Activated naive CD4-positive, alpha-beta T cell treated with anti-CD3 and anti-CD28 coated beads for 36 hours (primary cell): Measurements from ENCODE around the gene RAB3GAP2. TPM values are rescaled to one million over a fixed set of nuclear protein-coding genes. Genes with fewer than 3 reads are reported as not detected.
"Not testable (repeated sequence)": the region's sequence is repeated elsewhere in the genome, so short reads cannot be mapped to it uniquely, and the experiment has no call there.

Experiments used
- CTCF ChIA-PET: fragments of 350-600 bp; sonication (Branson Sonifier 250); formaldehyde crosslinking; loops from one replicate; lab custom pipeline; 2021; ENCODE audit warnings: antibody characterized with exemption; lab: Charles Lee
- DNase-seq: peaks from one replicate; pipeline ENCODE4 v3.0.0-alpha.2; 2020
- H3K27ac Mint-ChIP-seq: one replicate; pipeline ENCODE4 v1.8.0; 2021; ENCODE audit warnings: mild to moderate bottlenecking, mixed read lengths
- H3K27me3 Mint-ChIP-seq: one replicate; pipeline ENCODE4 v1.8.0; 2021; ENCODE audit warnings: low read depth, mixed read lengths
- H3K36me3 Mint-ChIP-seq: one replicate; pipeline ENCODE4 v1.8.0; 2021; ENCODE audit warnings: low read depth, mixed read lengths
- H3K4me1 Mint-ChIP-seq: one replicate; pipeline ENCODE4 v1.8.0; 2021; ENCODE audit warnings: low read depth, mixed read lengths
- H3K4me3 Mint-ChIP-seq: one replicate; pipeline ENCODE4 v1.8.0; 2021; ENCODE audit warnings: mild to moderate bottlenecking, moderate library complexity, mixed read lengths
- H3K9me3 Mint-ChIP-seq: one replicate; pipeline ENCODE4 v1.8.0; 2021; ENCODE audit warnings: mixed read lengths
- intact Hi-C: fragments of 100-400 bp; cut with micrococcal nuclease; formaldehyde crosslinking; loops from one replicate; pipeline ENCODE4 v1.15.1; 2023
- total RNA-seq, 2 experiments: library from RNA; stranded (reverse); gene quantifications; one replicate each; pipeline ENCODE4 v1.2.3, GENCODE V29; 2021

The RAB3GAP2 gene, protein sequence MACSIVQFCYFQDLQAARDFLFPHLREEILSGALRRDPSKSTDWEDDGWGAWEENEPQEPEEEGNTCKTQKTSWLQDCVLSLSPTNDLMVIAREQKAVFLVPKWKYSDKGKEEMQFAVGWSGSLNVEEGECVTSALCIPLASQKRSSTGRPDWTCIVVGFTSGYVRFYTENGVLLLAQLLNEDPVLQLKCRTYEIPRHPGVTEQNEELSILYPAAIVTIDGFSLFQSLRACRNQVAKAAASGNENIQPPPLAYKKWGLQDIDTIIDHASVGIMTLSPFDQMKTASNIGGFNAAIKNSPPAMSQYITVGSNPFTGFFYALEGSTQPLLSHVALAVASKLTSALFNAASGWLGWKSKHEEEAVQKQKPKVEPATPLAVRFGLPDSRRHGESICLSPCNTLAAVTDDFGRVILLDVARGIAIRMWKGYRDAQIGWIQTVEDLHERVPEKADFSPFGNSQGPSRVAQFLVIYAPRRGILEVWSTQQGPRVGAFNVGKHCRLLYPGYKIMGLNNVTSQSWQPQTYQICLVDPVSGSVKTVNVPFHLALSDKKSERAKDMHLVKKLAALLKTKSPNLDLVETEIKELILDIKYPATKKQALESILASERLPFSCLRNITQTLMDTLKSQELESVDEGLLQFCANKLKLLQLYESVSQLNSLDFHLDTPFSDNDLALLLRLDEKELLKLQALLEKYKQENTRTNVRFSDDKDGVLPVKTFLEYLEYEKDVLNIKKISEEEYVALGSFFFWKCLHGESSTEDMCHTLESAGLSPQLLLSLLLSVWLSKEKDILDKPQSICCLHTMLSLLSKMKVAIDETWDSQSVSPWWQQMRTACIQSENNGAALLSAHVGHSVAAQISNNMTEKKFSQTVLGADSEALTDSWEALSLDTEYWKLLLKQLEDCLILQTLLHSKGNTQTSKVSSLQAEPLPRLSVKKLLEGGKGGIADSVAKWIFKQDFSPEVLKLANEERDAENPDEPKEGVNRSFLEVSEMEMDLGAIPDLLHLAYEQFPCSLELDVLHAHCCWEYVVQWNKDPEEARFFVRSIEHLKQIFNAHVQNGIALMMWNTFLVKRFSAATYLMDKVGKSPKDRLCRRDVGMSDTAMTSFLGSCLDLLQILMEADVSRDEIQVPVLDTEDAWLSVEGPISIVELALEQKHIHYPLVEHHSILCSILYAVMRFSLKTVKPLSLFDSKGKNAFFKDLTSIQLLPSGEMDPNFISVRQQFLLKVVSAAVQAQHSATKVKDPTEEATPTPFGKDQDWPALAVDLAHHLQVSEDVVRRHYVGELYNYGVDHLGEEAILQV (N-terminal part only)
- 10 to 100 TPM; 37.3 to 39.6 TPM for total RNA-seq

GRCh38 chr1:220272047-220272840 lies at the start of gene RAB3GAP2:
TSS of gene RAB3GAP2 (minus strand) at chr1:220272453. CDS start at chr1:220272337, 116 bp downstream.
- Mint-ChIP-seq H3K9me3 (no peaks in the 10 kb centered on the region), H3K4me1 (peaks cover 24% of the 10 kb centered on the region), H3K36me3 (peaks cover 19% of the 10 kb centered on the region), H3K27ac (no peak within 1 kb of the TSS), H3K27me3 (peaks cover 6% of the 10 kb centered on the region), H3K4me3 (no peak within 1 kb of the TSS)
- DNase-seq: peak; percentile 97
- CTCF ChIA-PET: interaction anchor here (1.0 to 1.3 kb wide), 2 partner anchors 27 to 45 kb away, joined by 4 read pairs; no protein-coding TSS in a partner anchor
- intact Hi-C loops: loop anchor here (2.0 to 5.0 kb wide), 6 partner anchors 53 to 1097 kb away; partner anchors contain the start of genes EPRS1, HLX and MARK1

- Mint-ChIP-seq H3K4me3 (no peak overlapping the region), H3K27ac (no peak overlapping the region), H3K9me3 (no peaks in the 10 kb centered on the region), H3K27me3 (peaks cover 7% of the 10 kb centered on the region), H3K36me3 (no peaks in the 10 kb centered on the region), H3K4me1 (no peaks in the 10 kb centered on the region)
- DNase-seq: no peak
- intact Hi-C loops: no loop called here
- CTCF ChIA-PET: no interaction called here
Measured at GRCh38 chr1:220321758-220322157, 49.5 kb upstream of the RAB3GAP2 start.

DNA sequence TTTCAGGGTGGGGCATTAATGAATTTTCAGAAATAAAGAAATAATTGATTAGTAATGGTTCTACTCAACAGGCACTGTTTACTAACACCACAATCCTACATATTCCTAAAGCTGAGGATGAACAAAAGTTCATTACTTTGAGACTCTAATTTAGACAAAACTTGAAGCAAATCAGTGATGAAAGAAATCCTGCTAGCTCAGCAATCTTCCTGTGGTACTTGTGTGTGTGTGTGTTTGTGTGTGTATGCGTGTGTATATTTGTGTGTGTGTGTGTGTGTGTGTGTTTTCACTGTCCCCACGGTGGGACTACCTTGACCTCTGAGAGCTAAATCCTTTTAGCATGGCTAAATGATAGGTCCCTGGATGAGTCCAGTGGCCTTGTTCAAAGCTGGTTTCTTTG lies 48.5 kb upstream of the RAB3GAP2 start:
- no peaks in the 10 kb centered on the region for H3K4me1 Mint-ChIP-seq
- no peak overlapping the region for H3K27ac Mint-ChIP-seq
- H3K36me3 Mint-ChIP-seq: no peaks in the 10 kb centered on the region
- intact Hi-C loops: no loop called here
- H3K27me3 Mint-ChIP-seq: peaks cover 7% of the 10 kb centered on the region
- H3K4me3 Mint-ChIP-seq: no peak overlapping the region
- no peak for DNase-seq
- CTCF ChIA-PET: no interaction called here
- H3K9me3 Mint-ChIP-seq: no peaks in the 10 kb centered on the region

DNA sequence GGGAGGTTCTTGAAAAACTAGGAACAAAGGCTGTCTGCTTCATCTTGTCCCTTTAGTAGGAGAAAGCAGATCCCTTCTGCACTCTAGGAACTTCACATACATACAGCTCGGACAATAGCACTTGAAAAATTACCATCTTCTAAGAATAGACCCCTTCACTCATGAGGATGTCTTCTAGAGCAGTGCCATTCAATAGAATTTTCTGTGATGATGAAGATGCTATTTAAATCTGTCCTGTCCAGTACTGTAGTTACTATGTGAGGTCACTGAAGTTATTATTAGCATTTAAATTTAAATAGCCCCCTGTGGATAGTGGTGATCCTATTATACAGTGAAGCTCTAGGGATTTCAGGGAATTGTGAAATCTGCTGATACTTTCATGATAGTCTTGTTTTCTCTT lies 46.4 kb upstream of the RAB3GAP2 start:
- no peaks in the 10 kb centered on the region for H3K4me1 Mint-ChIP-seq
- DNase-seq: no peak
- no peaks in the 10 kb centered on the region for H3K9me3 Mint-ChIP-seq
- CTCF ChIA-PET: no interaction called here
- H3K36me3 Mint-ChIP-seq: no peaks in the 10 kb centered on the region
- no peak overlapping the region for H3K4me3 Mint-ChIP-seq
- H3K27ac Mint-ChIP-seq: no peak overlapping the region
- intact Hi-C loops: no loop called here
- H3K27me3 Mint-ChIP-seq: peaks cover 1% of the 10 kb centered on the region

- Mint-ChIP-seq H3K36me3 (no peaks in the 10 kb centered on the region), H3K27me3 (no peaks in the 10 kb centered on the region), H3K27ac (no peak overlapping the region), H3K4me1 (no peaks in the 10 kb centered on the region), H3K4me3 (no peak overlapping the region), H3K9me3 (no peaks in the 10 kb centered on the region)
- intact Hi-C loops: no loop called here
- CTCF ChIA-PET: no interaction called here
- DNase-seq: no peak
Measured at GRCh38 chr1:220317161-220317560, 44.9 kb upstream of the RAB3GAP2 start.

GRCh38 chr1:220316305-220316704 lies 44.1 kb upstream of the RAB3GAP2 start:
- H3K27me3 Mint-ChIP-seq: no peaks in the 10 kb centered on the region
- H3K4me1 Mint-ChIP-seq: no peaks in the 10 kb centered on the region
- intact Hi-C loops: no loop called here
- no peak overlapping the region for H3K4me3 Mint-ChIP-seq
- no peaks in the 10 kb centered on the region for H3K9me3 Mint-ChIP-seq
- CTCF ChIA-PET: no interaction called here
- H3K27ac Mint-ChIP-seq: no peak overlapping the region
- no peaks in the 10 kb centered on the region for H3K36me3 Mint-ChIP-seq
- no peak for DNase-seq

DNA sequence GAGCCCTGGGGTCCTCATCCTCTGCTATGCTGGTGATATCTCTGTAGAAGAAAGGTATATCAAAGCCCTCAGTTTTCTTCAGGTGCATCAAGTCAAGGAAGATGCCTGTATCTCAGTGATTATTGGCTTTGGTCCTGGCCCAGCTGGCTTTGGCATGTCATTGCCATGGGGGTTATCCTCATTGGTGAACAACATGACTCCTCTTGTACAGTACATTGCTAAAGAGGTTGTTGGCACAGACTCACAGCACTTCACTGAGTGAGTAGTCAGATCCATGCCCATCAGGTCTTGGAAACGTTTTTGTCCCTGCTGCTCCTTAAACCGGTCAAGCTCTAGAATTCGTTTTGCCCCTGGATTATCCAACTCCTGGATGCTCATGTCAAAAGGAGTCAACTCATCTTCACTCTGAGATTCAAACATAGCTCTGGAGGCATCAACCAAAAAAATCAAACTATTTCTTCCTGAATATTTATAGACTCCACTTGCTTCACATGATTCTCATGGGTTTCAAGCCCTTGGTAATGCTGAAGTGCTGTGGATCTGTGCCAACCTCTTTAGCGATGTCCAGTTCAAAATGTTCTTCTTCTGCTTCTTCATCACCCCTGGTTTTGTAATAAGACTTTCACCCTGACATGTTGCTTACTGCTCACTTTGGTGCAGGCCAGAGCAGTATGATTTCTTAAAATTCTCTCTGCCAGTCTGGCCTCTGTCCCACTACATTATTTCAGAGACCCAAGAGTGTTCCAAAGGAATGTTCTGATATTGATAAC lies 43.0 kb upstream of the RAB3GAP2 start:
- intact Hi-C loops: no loop called here
- no peaks in the 10 kb centered on the region for H3K9me3 Mint-ChIP-seq
- no peak overlapping the region for H3K4me3 Mint-ChIP-seq
- DNase-seq: no peak
- no peak overlapping the region for H3K27ac Mint-ChIP-seq
- H3K4me1 Mint-ChIP-seq: no peaks in the 10 kb centered on the region
- H3K27me3 Mint-ChIP-seq: no peaks in the 10 kb centered on the region
- no peaks in the 10 kb centered on the region for H3K36me3 Mint-ChIP-seq
- CTCF ChIA-PET: interaction anchor here (0.7 kb wide), 1 partner anchor 19 kb away, joined by 3 read pairs; no protein-coding TSS in a partner anchor

DNA sequence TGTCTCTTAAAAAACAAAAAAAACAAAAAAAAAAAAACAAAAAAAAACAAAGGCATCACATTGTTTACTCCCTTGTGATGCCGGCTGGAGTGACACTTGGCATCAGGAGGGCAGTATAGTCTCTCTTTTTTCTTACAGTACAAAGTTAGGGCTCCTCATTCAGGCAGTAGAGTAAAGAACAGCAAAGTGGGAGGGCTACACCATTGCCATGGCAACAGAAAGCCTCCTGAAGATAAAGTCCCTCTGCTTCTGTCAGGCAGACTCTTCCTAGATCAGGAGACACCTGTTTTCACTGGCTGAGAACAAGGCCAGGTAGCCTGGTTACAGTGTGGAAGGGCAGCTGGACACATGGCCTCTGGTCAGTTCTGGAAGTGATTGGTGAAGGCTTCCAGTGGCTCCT lies 41.3 kb upstream of the RAB3GAP2 start:
- Mint-ChIP-seq H3K9me3 (no peaks in the 10 kb centered on the region), H3K27ac (no peak overlapping the region), H3K4me3 (no peak overlapping the region), H3K4me1 (no peaks in the 10 kb centered on the region), H3K36me3 (no peaks in the 10 kb centered on the region), H3K27me3 (no peaks in the 10 kb centered on the region)
- no peak for DNase-seq
- intact Hi-C loops: no loop called here
- CTCF ChIA-PET: no interaction called here

DNA sequence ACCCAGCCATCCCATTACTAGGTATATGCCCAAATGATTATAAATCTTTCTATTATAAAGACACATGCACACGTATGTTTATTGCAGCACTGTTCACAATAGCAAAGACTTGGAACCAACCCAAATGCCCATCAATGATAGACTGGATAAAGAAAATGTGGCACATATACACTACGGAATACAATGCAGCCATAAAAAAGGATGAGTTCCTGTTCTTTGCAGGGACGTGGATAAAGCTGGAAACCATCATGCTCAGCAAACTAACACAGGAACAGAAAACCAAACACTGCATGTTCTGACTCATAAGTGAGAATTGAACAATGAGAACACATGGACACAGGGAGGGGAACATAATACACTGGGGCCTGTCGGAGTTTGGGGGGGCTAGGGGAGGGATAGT lies 37.9 kb upstream of the RAB3GAP2 start:
- CTCF ChIA-PET: interaction anchor here (0.6 kb wide), 1 partner anchor 14 kb away, joined by 3 read pairs; no protein-coding TSS in a partner anchor
- H3K27me3 Mint-ChIP-seq, H3K4me3 Mint-ChIP-seq, H3K27ac Mint-ChIP-seq, intact Hi-C loops, H3K4me1 Mint-ChIP-seq, DNase-seq, H3K9me3 Mint-ChIP-seq, H3K36me3 Mint-ChIP-seq: not testable (repeated sequence)

DNA sequence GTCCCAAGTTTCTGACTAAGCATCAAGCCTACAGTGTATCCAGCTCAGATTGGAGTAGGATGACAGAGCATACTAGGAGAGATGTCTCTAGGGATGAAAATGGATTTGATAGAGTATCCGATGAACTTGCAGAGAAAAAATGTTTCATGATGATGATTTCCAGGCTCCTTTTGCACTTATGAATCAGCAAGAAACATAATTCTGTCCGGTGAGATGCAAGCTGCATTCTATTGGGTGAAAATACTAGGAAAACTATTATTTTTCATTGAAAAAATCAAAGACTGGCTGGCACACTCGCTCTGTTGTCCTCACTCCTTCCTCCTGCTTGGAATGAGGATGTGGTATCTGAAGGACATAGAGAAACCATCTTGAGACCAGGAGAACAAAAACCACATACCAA lies 35.4 kb upstream of the RAB3GAP2 start:
- no peak for DNase-seq
- Mint-ChIP-seq H3K4me1 (no peaks in the 10 kb centered on the region), H3K27ac (no peak overlapping the region), H3K36me3 (no peaks in the 10 kb centered on the region), H3K4me3 (no peak overlapping the region), H3K27me3 (peaks cover 12% of the 10 kb centered on the region), H3K9me3 (no peaks in the 10 kb centered on the region)
- intact Hi-C loops: no loop called here
- CTCF ChIA-PET: no interaction called here

- no peak for DNase-seq
- no peaks in the 10 kb centered on the region for H3K9me3 Mint-ChIP-seq
- H3K36me3 Mint-ChIP-seq: no peaks in the 10 kb centered on the region
- no peak overlapping the region for H3K4me3 Mint-ChIP-seq
- CTCF ChIA-PET: no interaction called here
- no peaks in the 10 kb centered on the region for H3K4me1 Mint-ChIP-seq
- intact Hi-C loops: no loop called here
- H3K27me3 Mint-ChIP-seq: peaks cover 14% of the 10 kb centered on the region
- no peak overlapping the region for H3K27ac Mint-ChIP-seq
Measured at GRCh38 chr1:220306339-220306738, 34.1 kb upstream of the RAB3GAP2 start.
